HG02885 (cell line): ENCODE measurements around the gene SLCO2B1.

Experiments
- ATAC-seq: cut with Tn5 transposase; IDR thresholded peaks from one replicate; pipeline ENCODE4 v1.9.1; 2021; ENCODE audit warnings: mild to moderate bottlenecking; ENCODE audit not compliant: unreplicated experiment, poor library complexity

The SLCO2B1 gene

GRCh38 chr11:75143420-75143731 is 7.5 kb upstream of the SLCO2B1 start:
- no peak for ATAC-seq

- no peak for ATAC-seq
Observed at GRCh38 chr11:75144716-75145014, 6.2 kb upstream of the SLCO2B1 start.

- ATAC-seq = no peak
Observed at GRCh38 chr11:75145196-75145971, 5.5 kb upstream of the SLCO2B1 start.

GRCh38 chr11:75145972-75146519 is 4.9 kb upstream of the SLCO2B1 start:
- no peak for ATAC-seq

- no peak for ATAC-seq
Observed at GRCh38 chr11:75146711-75147110, 4.2 kb upstream of the SLCO2B1 start.

- ATAC-seq = no peak
Observed at GRCh38 chr11:75147191-75147874, 3.6 kb upstream of the SLCO2B1 start.

- no peak for ATAC-seq
Observed at GRCh38 chr11:75147875-75148263, 3.0 kb upstream of the SLCO2B1 start.

- ATAC-seq = no peak
Observed at GRCh38 chr11:75148436-75148983, 2.4 kb upstream of the SLCO2B1 start.

GRCh38 chr11:75149766-75150465 is 991 bp upstream of the SLCO2B1 start:
- ATAC-seq = no peak

- no peak for ATAC-seq
Observed at GRCh38 chr11:75151346-75152047, 590 bp downstream of the SLCO2B1 start.

- ATAC-seq = no peak
Observed at GRCh38 chr11:75152090-75152489, 1.2 kb downstream of the SLCO2B1 start.

- no peak for ATAC-seq
Observed at GRCh38 chr11:75152651-75153427, 1.9 kb downstream of the SLCO2B1 start.

GRCh38 chr11:75154646-75155569 is 4.0 kb downstream of the SLCO2B1 start:
- no peak for ATAC-seq

GRCh38 chr11:75155570-75156422 is 4.9 kb downstream of the SLCO2B1 start:
- no peak for ATAC-seq

- no peak for ATAC-seq
Observed at GRCh38 chr11:75158241-75158640, 7.3 kb downstream of the SLCO2B1 start.

- no peak for ATAC-seq
Observed at GRCh38 chr11:75158696-75159150, 7.8 kb downstream of the SLCO2B1 start.

- ATAC-seq = no peak
Observed at GRCh38 chr11:75159151-75159953, 8.4 kb downstream of the SLCO2B1 start.
